ENCODE measurements around the gene ST6GALNAC5.

GRCh38 chr1:76959556-76959955 is 92.3 kb downstream of the ST6GALNAC5 start:
- TF ChIP-seq CTCF (IDR thresholded peaks at IDR 0.05 in 4 of 5, conservative IDR thresholded peaks at IDR 0.05 in 1 of 5) (no peak), POLR2A (IDR thresholded peaks at IDR 0.05) (no peak)

All from gastrocnemius medialis (tissue), 4 donors.